Measurements from ENCODE around the gene ZNF385B. TPM values are rescaled to one million over a fixed set of nuclear protein-coding genes. Genes with fewer than 3 reads are reported as not detected.

The ZNF385B gene
- total and polyA plus RNA-seq, 9 of the 15 experiments (the other 6 are each of a cell fraction or from before 2014, with no cell fraction given) = 0.50 TPM; not detected in 8

DNA sequence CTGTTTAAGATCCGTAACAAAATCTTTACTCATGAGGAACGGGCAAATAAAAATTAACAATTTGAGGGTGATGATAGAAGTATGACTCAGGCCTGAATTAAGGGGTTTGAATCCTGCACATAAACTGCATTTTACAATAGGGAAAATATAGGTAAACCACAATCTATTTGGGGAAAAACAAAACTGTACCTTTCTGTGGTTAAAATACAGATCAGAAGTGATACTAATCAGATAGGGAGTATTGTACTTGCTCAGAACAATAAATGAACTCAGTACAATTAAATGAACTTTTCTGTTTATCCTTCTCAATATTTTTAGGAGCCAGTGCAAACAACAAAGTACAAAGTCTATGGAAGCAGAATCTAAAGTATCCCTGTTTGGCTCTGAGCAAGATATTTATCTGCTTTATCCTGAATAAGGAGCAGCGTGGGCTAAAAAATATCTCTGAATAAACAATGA lies 287.3 kb downstream of the ZNF385B start (continued):
- TF ChIP-seq, protein P1, sequence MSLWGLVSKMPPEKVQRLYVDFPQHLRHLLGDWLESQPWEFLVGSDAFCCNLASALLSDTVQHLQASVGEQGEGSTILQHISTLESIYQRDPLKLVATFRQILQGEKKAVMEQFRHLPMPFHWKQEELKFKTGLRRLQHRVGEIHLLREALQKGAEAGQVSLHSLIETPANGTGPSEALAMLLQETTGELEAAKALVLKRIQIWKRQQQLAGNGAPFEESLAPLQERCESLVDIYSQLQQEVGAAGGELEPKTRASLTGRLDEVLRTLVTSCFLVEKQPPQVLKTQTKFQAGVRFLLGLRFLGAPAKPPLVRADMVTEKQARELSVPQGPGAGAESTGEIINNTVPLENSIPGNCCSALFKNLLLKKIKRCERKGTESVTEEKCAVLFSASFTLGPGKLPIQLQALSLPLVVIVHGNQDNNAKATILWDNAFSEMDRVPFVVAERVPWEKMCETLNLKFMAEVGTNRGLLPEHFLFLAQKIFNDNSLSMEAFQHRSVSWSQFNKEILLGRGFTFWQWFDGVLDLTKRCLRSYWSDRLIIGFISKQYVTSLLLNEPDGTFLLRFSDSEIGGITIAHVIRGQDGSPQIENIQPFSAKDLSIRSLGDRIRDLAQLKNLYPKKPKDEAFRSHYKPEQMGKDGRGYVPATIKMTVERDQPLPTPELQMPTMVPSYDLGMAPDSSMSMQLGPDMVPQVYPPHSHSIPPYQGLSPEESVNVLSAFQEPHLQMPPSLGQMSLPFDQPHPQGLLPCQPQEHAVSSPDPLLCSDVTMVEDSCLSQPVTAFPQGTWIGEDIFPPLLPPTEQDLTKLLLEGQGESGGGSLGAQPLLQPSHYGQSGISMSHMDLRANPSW (CRISPR knock-in tag; IDR thresholded peaks at IDR 0.05) = no peak

DNA sequence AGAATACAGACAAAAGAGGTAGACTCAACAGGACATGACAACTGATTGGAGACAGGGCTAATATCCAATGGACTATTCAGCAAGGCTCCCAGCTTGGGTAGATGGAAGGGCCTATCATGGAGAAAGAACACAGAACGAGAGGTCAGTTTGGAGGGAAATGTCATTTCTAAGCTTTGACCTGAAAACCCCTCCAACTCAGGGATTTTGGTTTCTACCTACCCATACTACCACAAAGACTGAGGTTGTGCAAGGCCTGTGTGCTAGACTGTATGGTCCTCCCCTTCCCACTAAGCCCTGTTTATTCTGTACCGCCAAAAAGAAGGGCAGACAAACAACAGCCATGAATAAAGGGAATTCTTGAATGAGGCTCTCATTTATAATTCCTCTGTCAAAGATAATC lies 288.9 kb downstream of the ZNF385B start:
- no peak for ATAC-seq
- H4K20me1 ChIP-seq (replicated peaks; ENCODE audit: control insufficient read depth, insufficient read depth, low read length) = no peaks in the 10 kb centered on the region
- TF ChIP-seq HMGN3 (IDR thresholded peaks at IDR 0.05; ENCODE audit: borderline replicate concordance, extremely low read depth, insufficient read length, low read depth, low read length) (no peak), PPARD (CRISPR knock-in tag; IDR thresholded peaks at IDR 0.05) (no peak), KAT7 (CRISPR knock-in tag; IDR thresholded peaks at IDR 0.05; ENCODE audit: borderline replicate concordance) (no peak), ZNF324 (CRISPR knock-in tag; IDR thresholded peaks at IDR 0.05) (no peak), ZNF140 (CRISPR knock-in tag; IDR thresholded peaks at IDR 0.05) (no peak), ELF1 (tag; IDR thresholded peaks at IDR 0.05) (no peak)
- TF ChIP-seq, protein P2, sequence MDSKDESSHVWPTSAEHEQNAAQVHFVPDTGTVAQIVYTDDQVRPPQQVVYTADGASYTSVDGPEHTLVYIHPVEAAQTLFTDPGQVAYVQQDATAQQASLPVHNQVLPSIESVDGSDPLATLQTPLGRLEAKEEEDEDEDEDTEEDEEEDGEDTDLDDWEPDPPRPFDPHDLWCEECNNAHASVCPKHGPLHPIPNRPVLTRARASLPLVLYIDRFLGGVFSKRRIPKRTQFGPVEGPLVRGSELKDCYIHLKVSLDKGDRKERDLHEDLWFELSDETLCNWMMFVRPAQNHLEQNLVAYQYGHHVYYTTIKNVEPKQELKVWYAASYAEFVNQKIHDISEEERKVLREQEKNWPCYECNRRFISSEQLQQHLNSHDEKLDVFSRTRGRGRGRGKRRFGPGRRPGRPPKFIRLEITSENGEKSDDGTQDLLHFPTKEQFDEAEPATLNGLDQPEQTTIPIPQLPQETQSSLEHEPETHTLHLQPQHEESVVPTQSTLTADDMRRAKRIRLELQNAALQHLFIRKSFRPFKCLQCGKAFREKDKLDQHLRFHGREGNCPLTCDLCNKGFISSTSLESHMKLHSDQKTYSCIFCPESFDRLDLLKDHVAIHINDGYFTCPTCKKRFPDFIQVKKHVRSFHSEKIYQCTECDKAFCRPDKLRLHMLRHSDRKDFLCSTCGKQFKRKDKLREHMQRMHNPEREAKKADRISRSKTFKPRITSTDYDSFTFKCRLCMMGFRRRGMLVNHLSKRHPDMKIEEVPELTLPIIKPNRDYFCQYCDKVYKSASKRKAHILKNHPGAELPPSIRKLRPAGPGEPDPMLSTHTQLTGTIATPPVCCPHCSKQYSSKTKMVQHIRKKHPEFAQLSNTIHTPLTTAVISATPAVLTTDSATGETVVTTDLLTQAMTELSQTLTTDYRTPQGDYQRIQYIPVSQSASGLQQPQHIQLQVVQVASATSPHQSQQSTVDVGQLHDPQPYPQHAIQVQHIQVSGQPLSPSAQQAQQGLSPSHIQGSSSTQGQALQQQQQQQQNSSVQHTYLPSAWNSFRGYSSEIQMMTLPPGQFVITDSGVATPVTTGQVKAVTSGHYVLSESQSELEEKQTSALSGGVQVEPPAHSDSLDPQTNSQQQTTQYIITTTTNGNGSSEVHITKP (IDR thresholded peaks at IDR 0.05; ENCODE audit: partially characterized antibody) = peak; percentile 22
- TF ChIP-seq, protein P3, sequence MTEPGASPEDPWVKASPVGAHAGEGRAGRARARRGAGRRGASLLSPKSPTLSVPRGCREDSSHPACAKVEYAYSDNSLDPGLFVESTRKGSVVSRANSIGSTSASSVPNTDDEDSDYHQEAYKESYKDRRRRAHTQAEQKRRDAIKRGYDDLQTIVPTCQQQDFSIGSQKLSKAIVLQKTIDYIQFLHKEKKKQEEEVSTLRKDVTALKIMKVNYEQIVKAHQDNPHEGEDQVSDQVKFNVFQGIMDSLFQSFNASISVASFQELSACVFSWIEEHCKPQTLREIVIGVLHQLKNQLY (CRISPR knock-in tag; conservative IDR thresholded peaks at IDR 0.05) = no peak
- TF ChIP-seq, protein P4, sequence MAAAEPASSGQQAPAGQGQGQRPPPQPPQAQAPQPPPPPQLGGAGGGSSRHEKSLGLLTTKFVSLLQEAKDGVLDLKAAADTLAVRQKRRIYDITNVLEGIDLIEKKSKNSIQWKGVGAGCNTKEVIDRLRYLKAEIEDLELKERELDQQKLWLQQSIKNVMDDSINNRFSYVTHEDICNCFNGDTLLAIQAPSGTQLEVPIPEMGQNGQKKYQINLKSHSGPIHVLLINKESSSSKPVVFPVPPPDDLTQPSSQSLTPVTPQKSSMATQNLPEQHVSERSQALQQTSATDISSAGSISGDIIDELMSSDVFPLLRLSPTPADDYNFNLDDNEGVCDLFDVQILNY (CRISPR knock-in tag; IDR thresholded peaks at IDR 0.05) = no peak
- BruUV-seq (replicated peaks) = no TSS peak
- no peaks in the 10 kb centered on the region for H3K4me1 ChIP-seq (replicated peaks in 1 of 2; ENCODE audit: control insufficient read depth in 2 of 2, insufficient read depth in 2 of 2, low read length in 2 of 2)
- ChIA-PET POLR2A (no interaction called here), CTCF (ENCODE audit: low intra/inter-chr PET ratio) (no interaction called here)
- no peaks in the 10 kb centered on the region for H3K27me3 ChIP-seq (ENCODE audit: control insufficient read depth in 2 of 2, insufficient read depth in 2 of 2, low read length in 2 of 2)
- WGBS (ENCODE audit: insufficient coverage, low coverage, missing lambda C conversion rate) = 0% methylated on average over 2 of the region's 2 CpGs
- H3K4me2 ChIP-seq (ENCODE audit: insufficient read depth, low read length) = no peak overlapping the region
- H3K36me3 ChIP-seq (ENCODE audit: control insufficient read depth, insufficient read depth, low read length) = no peaks in the 10 kb centered on the region
- no peak overlapping the region for H3K27ac ChIP-seq (ENCODE audit: extremely low read depth, low read depth, low read length)
- in situ Hi-C loops (cut with MboI) = no loop called here
- no peaks in the 10 kb centered on the region for H3K9me3 ChIP-seq (replicated peaks; ENCODE audit: control insufficient read depth, insufficient read depth, low read depth, low read length)
- no peak overlapping the region for H3K9ac ChIP-seq (ENCODE audit: insufficient read depth in 1 of 2, low read depth in 2 of 2, low read length in 2 of 2)
- no peaks in the 10 kb centered on the region for H3K79me2 ChIP-seq (ENCODE audit: control insufficient read depth, insufficient read depth, low read length)
- intact Hi-C loops (cut with micrococcal nuclease) = no loop called here
- no peak overlapping the region for H3K4me3 ChIP-seq
- no peak overlapping the region for H2AFZ ChIP-seq (ENCODE audit: low read depth, low read length)
- no peaks in the 10 kb centered on the region for H3K9me1 ChIP-seq (ENCODE audit: control insufficient read depth, insufficient read depth, low read length)
- DNase-seq (ENCODE audit: extremely low read depth in 1 of 4, low spot score in 3 of 4) = no peak
- FAIRE-seq = no peak
